Measurements from ENCODE around the gene ADAP1.

Gene ADAP1

DNA sequence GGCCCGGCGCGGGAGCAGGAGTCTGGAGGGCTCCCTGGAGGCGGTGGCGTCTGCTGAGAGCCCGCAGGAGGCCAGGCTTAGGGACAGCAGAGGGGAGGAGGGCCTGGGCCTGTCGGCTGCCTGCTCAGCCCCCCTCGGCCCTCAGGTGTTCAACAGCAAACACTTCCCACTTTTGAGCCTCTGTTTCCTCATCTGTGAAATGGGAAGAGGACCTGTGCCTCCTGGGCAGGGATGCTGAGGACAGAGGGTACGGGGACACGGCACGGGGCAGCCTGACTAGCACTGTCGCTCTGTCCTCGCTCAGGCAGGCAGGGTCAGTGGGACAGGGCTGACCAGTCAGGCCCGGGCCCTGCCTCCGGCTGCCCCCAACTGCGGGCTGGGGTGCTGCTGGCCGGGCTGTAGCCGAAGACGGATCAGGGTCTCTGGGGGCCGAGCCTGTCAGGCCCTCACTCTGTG lies 29.2 kb upstream of the ADAP1 start:
- H3K4me3 ChIP-seq (ENCODE audit: low read depth, low read length), result no peak overlapping the region

DNA sequence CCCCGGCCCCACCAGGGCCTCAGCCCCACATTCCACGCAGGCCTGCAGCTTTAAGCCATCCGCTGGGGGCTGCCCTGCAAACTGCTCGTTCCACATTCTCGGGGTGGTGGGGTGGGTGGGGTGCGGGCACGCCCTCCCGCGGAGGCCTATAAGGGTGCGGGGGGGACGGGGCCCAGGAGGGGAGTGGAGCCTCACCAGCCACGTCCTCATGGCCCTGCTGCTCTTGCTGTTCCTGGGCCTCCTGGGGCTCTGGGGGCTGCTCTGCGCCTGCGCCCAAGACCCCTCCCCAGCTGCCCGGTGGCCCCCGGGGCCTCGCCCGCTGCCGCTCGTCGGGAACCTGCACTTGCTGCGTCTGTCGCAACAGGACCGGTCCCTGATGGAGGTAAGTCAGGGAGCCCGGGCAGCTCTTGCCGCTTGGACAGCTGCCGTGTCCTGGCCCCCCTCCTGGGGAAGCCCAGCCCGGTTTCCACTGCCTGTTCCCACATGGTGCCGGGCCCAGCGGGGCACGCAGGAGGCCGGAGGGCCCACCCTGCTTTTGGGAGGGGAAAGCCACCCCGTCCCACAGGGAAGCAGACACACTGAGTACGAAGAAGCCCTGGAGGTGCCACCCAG lies 28.6 kb upstream of the ADAP1 start, which contains the start of gene CYP2W1:
Gene CYP2W1 (plus strand): TSS at position 178 of the 612 bp plus-strand sequence. CDS start 31 bp downstream, at position 209.
- Histone ChIP-seq H3K9ac (no peak within 1 kb of the TSS), H3K79me2 (no peaks in the 10 kb centered on the region), H3K4me3 (ENCODE audit: low read depth, low read length) (no peak within 1 kb of the TSS), H2AFZ (no peak within 1 kb of the TSS), H3K27ac (no peak within 1 kb of the TSS), H3K4me1 (no peaks in the 10 kb centered on the region), H3K36me3 (ENCODE audit: control insufficient read depth, insufficient read depth, low read length) (no peaks in the 10 kb centered on the region), H3K9me3 (ENCODE audit: control insufficient read depth, low read length) (no peaks in the 10 kb centered on the region), H3K4me2 (ENCODE audit: low read length) (no peak within 1 kb of the TSS), H3K27me3 (ENCODE audit: control insufficient read depth, insufficient read depth, low read length) (no peaks in the 10 kb centered on the region)
- TF ChIP-seq, protein P1, sequence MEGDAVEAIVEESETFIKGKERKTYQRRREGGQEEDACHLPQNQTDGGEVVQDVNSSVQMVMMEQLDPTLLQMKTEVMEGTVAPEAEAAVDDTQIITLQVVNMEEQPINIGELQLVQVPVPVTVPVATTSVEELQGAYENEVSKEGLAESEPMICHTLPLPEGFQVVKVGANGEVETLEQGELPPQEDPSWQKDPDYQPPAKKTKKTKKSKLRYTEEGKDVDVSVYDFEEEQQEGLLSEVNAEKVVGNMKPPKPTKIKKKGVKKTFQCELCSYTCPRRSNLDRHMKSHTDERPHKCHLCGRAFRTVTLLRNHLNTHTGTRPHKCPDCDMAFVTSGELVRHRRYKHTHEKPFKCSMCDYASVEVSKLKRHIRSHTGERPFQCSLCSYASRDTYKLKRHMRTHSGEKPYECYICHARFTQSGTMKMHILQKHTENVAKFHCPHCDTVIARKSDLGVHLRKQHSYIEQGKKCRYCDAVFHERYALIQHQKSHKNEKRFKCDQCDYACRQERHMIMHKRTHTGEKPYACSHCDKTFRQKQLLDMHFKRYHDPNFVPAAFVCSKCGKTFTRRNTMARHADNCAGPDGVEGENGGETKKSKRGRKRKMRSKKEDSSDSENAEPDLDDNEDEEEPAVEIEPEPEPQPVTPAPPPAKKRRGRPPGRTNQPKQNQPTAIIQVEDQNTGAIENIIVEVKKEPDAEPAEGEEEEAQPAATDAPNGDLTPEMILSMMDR (IDR thresholded peaks at IDR 0.05), result no peak

More for the DNA sequence above, 29.2 kb upstream of the ADAP1 start:
- H3K79me2 ChIP-seq, result no peaks in the 10 kb centered on the region
- peaks cover 2% of the 10 kb centered on the region for H3K4me1 ChIP-seq
- H3K9me3 ChIP-seq (ENCODE audit: control insufficient read depth, low read length), result no peaks in the 10 kb centered on the region
- no peak overlapping the region for H3K27ac ChIP-seq
- TF ChIP-seq, protein P1 (IDR thresholded peaks at IDR 0.05), result no peak
- H3K36me3 ChIP-seq (ENCODE audit: control insufficient read depth, insufficient read depth, low read length), result no peaks in the 10 kb centered on the region
- H3K4me2 ChIP-seq (ENCODE audit: low read length), result no peak overlapping the region
- no peaks in the 10 kb centered on the region for H3K27me3 ChIP-seq (ENCODE audit: control insufficient read depth, insufficient read depth, low read length)
- H2AFZ ChIP-seq, result no peak overlapping the region
- no peak overlapping the region for H3K9ac ChIP-seq

DNA sequence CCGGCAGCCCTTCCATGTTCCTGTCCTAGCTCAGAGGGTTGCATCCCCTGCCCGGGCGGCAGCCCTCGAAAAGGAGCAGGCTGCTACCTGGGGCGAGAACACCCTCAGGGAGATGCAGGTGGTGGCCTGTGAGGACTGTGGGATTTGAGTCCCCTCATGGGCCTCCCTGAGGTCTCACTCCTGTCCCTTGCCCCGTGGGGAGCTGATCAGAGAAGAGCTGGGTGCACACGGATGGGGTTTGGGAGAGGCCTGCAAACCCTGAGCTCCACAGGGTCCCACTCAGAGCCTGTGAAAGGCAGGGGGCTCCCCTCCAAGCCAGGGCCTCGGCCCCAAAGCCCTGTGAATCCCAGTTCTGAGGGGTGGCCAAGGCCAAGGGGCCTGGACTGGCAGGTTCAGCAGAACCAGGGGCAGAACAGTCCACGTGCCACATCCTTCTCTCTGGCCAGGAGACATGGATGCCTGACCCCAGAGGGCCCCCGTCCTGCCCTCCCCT lies 28.1 kb upstream of the ADAP1 start:
- H2AFZ ChIP-seq, result no peak overlapping the region
- H3K4me1 ChIP-seq, result no peaks in the 10 kb centered on the region
- no peak overlapping the region for H3K9ac ChIP-seq
- no peaks in the 10 kb centered on the region for H3K27me3 ChIP-seq (ENCODE audit: control insufficient read depth, insufficient read depth, low read length)
- no peaks in the 10 kb centered on the region for H3K9me3 ChIP-seq (ENCODE audit: control insufficient read depth, low read length)
- TF ChIP-seq, protein P1 (IDR thresholded peaks at IDR 0.05), result no peak
- H3K27ac ChIP-seq, result no peak overlapping the region
- no peaks in the 10 kb centered on the region for H3K36me3 ChIP-seq (ENCODE audit: control insufficient read depth, insufficient read depth, low read length)
- no peak overlapping the region for H3K4me3 ChIP-seq (ENCODE audit: low read depth, low read length)
- no peak overlapping the region for H3K4me2 ChIP-seq (ENCODE audit: low read length)
- H3K79me2 ChIP-seq, result no peaks in the 10 kb centered on the region

DNA sequence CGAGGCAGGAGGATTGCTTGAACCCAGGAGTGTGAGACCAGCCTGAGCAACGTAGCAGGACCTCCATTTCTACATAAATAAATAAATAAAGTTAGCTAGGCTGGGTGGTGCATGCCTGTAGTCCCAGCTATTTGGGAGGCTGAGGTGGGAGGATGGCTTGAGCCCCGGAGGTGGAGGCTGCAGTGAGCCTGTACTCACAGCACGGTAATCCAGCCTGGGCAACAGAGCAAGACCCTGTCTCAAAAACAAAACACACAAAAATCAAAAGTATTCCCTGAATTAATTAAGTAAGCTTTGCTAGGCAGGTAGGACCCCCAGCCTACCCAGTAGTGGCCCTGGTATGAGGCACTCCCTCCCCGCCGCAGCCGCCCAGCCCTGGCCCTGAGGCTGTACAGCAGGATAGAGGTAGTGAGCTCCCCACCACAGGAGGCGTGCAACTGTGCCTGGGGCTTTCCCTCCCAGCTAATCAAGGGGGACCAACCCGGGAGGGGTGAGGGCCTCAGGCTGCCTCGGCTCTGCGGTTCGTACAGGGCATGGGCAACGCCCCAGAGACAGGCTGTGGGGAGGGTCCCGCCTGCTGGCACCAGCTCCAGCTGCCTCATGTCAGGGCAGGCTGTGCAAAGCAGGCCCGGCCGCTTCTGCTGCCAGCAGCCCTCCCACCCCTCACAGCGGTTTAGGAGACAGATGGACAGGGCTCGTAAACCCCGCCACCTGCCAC lies 27.5 kb upstream of the ADAP1 start:
- Histone ChIP-seq H3K4me3 (ENCODE audit: low read depth, low read length) (no peak overlapping the region), H2AFZ (no peak overlapping the region), H3K9ac (no peak overlapping the region), H3K27me3 (ENCODE audit: control insufficient read depth, insufficient read depth, low read length) (no peaks in the 10 kb centered on the region), H3K27ac (no peak overlapping the region), H3K36me3 (ENCODE audit: control insufficient read depth, insufficient read depth, low read length) (no peaks in the 10 kb centered on the region), H3K4me1 (no peaks in the 10 kb centered on the region), H3K79me2 (no peaks in the 10 kb centered on the region), H3K9me3 (ENCODE audit: control insufficient read depth, low read length) (no peaks in the 10 kb centered on the region), H3K4me2 (ENCODE audit: low read length) (no peak overlapping the region)
- TF ChIP-seq, protein P1 (IDR thresholded peaks at IDR 0.05), result no peak

All from parathyroid adenoma (tissue), 2 donors.